Epithelial cell of esophagus (primary cell): ENCODE data around the gene AUP1.

Experiments used
- DNase-seq: peaks from one replicate; pipeline ENCODE4 v3.0.0; 2010; ENCODE audit warnings: low read depth
- H3K4me3 ChIP-seq: 2 replicates; pipeline ENCODE4 v1.5.1; 2011; ENCODE audit warnings: mild to moderate bottlenecking, low read length, control low read depth
- CTCF ChIP-seq: IDR thresholded peaks from 2 replicates; pipeline ENCODE4 v1.5.1; 2011; ENCODE audit warnings: low read depth, mild to moderate bottlenecking, low read length, control low read depth, inconsistent platforms; ENCODE audit not compliant: insufficient read depth; ENCODE audit errors: missing control alignments

The AUP1 gene

GRCh38 chr2:74573747-74574562, 44.4 kb upstream of the AUP1 start:
- H3K4me3 ChIP-seq, result peak overlapping the region; percentile 7
- peak; percentile 77 for DNase-seq
- TF ChIP-seq CTCF, result no peak

- TF ChIP-seq CTCF, result no peak
- H3K4me3 ChIP-seq, result no peak overlapping the region
- no peak for DNase-seq
Observed at GRCh38 chr2:74572178-74572925, 42.8 kb upstream of the AUP1 start.

- no peak for TF ChIP-seq CTCF
- no peak overlapping the region for H3K4me3 ChIP-seq
- DNase-seq, result no peak
Observed at GRCh38 chr2:74571058-74571457, 41.6 kb upstream of the AUP1 start.

GRCh38 chr2:74569686-74570085, 40.2 kb upstream of the AUP1 start:
- H3K4me3 ChIP-seq, result no peak overlapping the region
- DNase-seq, result no peak
- TF ChIP-seq CTCF, result no peak

- no peak for TF ChIP-seq CTCF
- no peak overlapping the region for H3K4me3 ChIP-seq
- DNase-seq, result peak; percentile 80
Observed at GRCh38 chr2:74567881-74568280, 38.4 kb upstream of the AUP1 start.

GRCh38 chr2:74566754-74567085, 37.2 kb upstream of the AUP1 start:
- H3K4me3 ChIP-seq, result no peak overlapping the region
- no peak for TF ChIP-seq CTCF
- DNase-seq, result peak; percentile 44
